ENCODE data around the gene SLC51A. TPM values are rescaled to one million over a fixed set of nuclear protein-coding genes. Genes with fewer than 3 reads are reported as not detected.

Gene SLC51A
- total RNA-seq, 1 experiment from 2014 or later: 6.9 TPM

DNA sequence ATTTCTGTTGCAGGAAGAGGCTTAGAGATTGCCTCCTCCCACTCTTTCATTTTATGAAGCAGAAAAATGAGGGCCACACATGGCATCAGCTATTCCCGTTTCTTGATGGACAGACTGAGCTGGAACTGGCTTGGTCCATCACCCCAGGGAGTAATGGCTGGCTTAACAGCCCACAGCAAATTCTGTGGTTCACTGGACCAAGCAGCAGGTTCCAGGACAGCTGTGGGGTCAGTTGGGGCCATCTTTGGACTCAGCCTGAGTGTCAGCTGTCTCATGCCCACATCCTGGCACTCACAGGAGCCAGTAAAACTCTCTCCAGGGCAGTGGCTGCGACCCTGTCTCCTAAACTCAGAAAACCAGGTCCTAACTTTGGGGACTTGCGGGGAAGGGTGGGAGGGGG is 41.7 kb upstream of the SLC51A start (continued):
- TF ChIP-seq, protein P1, sequence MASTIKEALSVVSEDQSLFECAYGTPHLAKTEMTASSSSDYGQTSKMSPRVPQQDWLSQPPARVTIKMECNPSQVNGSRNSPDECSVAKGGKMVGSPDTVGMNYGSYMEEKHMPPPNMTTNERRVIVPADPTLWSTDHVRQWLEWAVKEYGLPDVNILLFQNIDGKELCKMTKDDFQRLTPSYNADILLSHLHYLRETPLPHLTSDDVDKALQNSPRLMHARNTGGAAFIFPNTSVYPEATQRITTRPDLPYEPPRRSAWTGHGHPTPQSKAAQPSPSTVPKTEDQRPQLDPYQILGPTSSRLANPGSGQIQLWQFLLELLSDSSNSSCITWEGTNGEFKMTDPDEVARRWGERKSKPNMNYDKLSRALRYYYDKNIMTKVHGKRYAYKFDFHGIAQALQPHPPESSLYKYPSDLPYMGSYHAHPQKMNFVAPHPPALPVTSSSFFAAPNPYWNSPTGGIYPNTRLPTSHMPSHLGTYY (CRISPR knock-in tag; IDR thresholded peaks at IDR 0.05): no peak
- TF ChIP-seq AR (CRISPR knock-in tag; IDR thresholded peaks at IDR 0.05): no peak
- TF ChIP-seq MXD4 (CRISPR knock-in tag; IDR thresholded peaks at IDR 0.05; ENCODE audit: borderline replicate concordance): no peak
- no peak for TF ChIP-seq ZNF671 (CRISPR knock-in tag; IDR thresholded peaks at IDR 0.05)
- TF ChIP-seq JAZF1 (CRISPR knock-in tag; IDR thresholded peaks at IDR 0.05): no peak
- no peak for TF ChIP-seq AFF4 (CRISPR knock-in tag; IDR thresholded peaks at IDR 0.05; ENCODE audit: borderline replicate concordance)
- no peak for TF ChIP-seq ZNF138 (CRISPR knock-in tag; conservative IDR thresholded peaks at IDR 0.05)
- TF ChIP-seq, protein P2, sequence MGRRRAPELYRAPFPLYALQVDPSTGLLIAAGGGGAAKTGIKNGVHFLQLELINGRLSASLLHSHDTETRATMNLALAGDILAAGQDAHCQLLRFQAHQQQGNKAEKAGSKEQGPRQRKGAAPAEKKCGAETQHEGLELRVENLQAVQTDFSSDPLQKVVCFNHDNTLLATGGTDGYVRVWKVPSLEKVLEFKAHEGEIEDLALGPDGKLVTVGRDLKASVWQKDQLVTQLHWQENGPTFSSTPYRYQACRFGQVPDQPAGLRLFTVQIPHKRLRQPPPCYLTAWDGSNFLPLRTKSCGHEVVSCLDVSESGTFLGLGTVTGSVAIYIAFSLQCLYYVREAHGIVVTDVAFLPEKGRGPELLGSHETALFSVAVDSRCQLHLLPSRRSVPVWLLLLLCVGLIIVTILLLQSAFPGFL (CRISPR knock-in tag; IDR thresholded peaks at IDR 0.05; ENCODE audit: borderline replicate concordance): no peak
- TF ChIP-seq USF1 (CRISPR knock-in tag; IDR thresholded peaks at IDR 0.05): no peak

GRCh38 chr3:196175116-196175625 is 41.2 kb upstream of the SLC51A start:
- no peaks in the 10 kb centered on the region for H3K27me3 Mint-ChIP-seq (ENCODE audit: low read depth)
- no peak for DNase-seq (ENCODE audit: low spot score)
- TF ChIP-seq, protein P3, sequence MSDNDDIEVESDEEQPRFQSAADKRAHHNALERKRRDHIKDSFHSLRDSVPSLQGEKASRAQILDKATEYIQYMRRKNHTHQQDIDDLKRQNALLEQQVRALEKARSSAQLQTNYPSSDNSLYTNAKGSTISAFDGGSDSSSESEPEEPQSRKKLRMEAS (CRISPR knock-in tag; IDR thresholded peaks at IDR 0.05): no peak
- TF ChIP-seq ZNF263 (CRISPR knock-in tag; IDR thresholded peaks at IDR 0.05; ENCODE audit: low read depth) (no peak), FOXP1 (CRISPR knock-in tag; IDR thresholded peaks at IDR 0.05; ENCODE audit: borderline replicate concordance) (no peak), AR (CRISPR knock-in tag; IDR thresholded peaks at IDR 0.05) (no peak), PRDM15 (CRISPR knock-in tag; IDR thresholded peaks at IDR 0.05) (no peak), NR3C1 (CRISPR knock-in tag; conservative IDR thresholded peaks at IDR 0.05; ENCODE audit: low read depth) (no peak), ZBTB21 (CRISPR knock-in tag; IDR thresholded peaks at IDR 0.05; ENCODE audit: borderline replicate concordance) (no peak), SMAD4 (CRISPR knock-in tag; IDR thresholded peaks at IDR 0.05) (no peak)
- POLR2A ChIA-PET: no interaction called here
- no peaks in the 10 kb centered on the region for H3K36me3 Mint-ChIP-seq
- H3K4me1 Mint-ChIP-seq: peaks cover 25% of the 10 kb centered on the region
- CTCF ChIA-PET: no interaction called here
- no peaks in the 10 kb centered on the region; the same call in 1 of the 2 replicates for H3K9me3 Mint-ChIP-seq
- H3K4me3 Mint-ChIP-seq: no peak overlapping the region
- no peak for ATAC-seq
- H3K27ac Mint-ChIP-seq: no peak overlapping the region
